GM21367 (cell line): Measurements from ENCODE around the gene GRID1.
"Not testable (repeated sequence)": the region's sequence is repeated elsewhere in the genome, so short reads cannot be mapped to it uniquely, and the experiment has no call there.

ENCODE experiments used
- ATAC-seq: cut with Tn5 transposase; IDR thresholded peaks from one replicate; pipeline ENCODE4 v1.9.1; 2021; ENCODE audit not compliant: unreplicated experiment

The GRID1 gene

GRCh38 chr10:86255405-86256251 is 111.0 kb downstream of the GRID1 start:
- ATAC-seq = no peak

GRCh38 chr10:86254526-86255174 is 111.9 kb downstream of the GRID1 start:
- ATAC-seq = no peak

- no peak for ATAC-seq
Measured at GRCh38 chr10:86254081-86254480, 112.5 kb downstream of the GRID1 start.

GRCh38 chr10:86253091-86254072 is 113.2 kb downstream of the GRID1 start:
- no peak for ATAC-seq

GRCh38 chr10:86252556-86252955 is 114.0 kb downstream of the GRID1 start:
- ATAC-seq = no peak

GRCh38 chr10:86252079-86252478 is 114.5 kb downstream of the GRID1 start:
- ATAC-seq = no peak

GRCh38 chr10:86251426-86251825 is 115.2 kb downstream of the GRID1 start:
- no peak for ATAC-seq

- ATAC-seq = no peak
Measured at GRCh38 chr10:86250399-86250798, 116.2 kb downstream of the GRID1 start.

- no peak for ATAC-seq
Measured at GRCh38 chr10:86249794-86250193, 116.8 kb downstream of the GRID1 start.

- no peak for ATAC-seq
Measured at GRCh38 chr10:86248062-86248461, 118.5 kb downstream of the GRID1 start.

GRCh38 chr10:86247588-86247987 is 119.0 kb downstream of the GRID1 start:
- ATAC-seq = no peak

GRCh38 chr10:86247073-86247472 is 119.5 kb downstream of the GRID1 start:
- ATAC-seq = no peak

- no peak for ATAC-seq
Measured at GRCh38 chr10:86246279-86246940, 120.2 kb downstream of the GRID1 start.

- ATAC-seq = no peak
Measured at GRCh38 chr10:86245015-86245394, 121.6 kb downstream of the GRID1 start.

- no peak for ATAC-seq
Measured at GRCh38 chr10:86244297-86245014, 122.1 kb downstream of the GRID1 start.

- no peak for ATAC-seq
Measured at GRCh38 chr10:86243651-86244155, 122.9 kb downstream of the GRID1 start.

GRCh38 chr10:86242761-86243160 is 123.8 kb downstream of the GRID1 start:
- no peak for ATAC-seq

GRCh38 chr10:86238089-86238488 is 128.5 kb downstream of the GRID1 start:
- not testable (repeated sequence) for ATAC-seq

- ATAC-seq = no peak
Measured at GRCh38 chr10:86234541-86235270, 131.9 kb downstream of the GRID1 start.
